Measurements from ENCODE around the gene MRFAP1L1.
"Not testable (repeated sequence)": the region's sequence is repeated elsewhere in the genome, so short reads cannot be mapped to it uniquely, and the experiment has no call there.

The MRFAP1L1 gene

DNA sequence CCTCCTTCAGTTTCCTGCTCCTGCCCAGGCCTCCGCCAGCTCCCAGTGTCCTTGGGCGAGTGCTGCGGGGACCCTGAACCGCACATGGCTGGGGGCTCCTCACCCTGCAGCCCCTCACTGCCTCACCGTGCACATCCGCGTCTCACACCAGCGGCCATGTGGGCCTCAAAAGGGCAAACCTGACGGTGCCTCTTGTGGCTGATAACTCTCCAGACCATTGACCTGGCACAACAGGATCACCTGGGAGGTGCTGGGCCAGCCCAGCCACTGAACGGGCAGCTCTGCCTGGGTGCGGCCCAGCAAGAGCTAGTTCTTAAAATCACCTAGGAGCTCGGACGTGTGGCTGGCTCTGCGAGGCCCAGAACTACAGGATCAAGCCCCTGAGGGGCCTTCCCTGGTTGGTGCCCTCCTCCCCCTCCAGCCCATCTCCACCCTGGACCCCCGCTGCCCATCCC lies 20.1 kb downstream of the MRFAP1L1 start:
- DNase-seq (ENCODE audit: low read depth in 2 of 3, low spot score in 2 of 3), result no peak

DNA sequence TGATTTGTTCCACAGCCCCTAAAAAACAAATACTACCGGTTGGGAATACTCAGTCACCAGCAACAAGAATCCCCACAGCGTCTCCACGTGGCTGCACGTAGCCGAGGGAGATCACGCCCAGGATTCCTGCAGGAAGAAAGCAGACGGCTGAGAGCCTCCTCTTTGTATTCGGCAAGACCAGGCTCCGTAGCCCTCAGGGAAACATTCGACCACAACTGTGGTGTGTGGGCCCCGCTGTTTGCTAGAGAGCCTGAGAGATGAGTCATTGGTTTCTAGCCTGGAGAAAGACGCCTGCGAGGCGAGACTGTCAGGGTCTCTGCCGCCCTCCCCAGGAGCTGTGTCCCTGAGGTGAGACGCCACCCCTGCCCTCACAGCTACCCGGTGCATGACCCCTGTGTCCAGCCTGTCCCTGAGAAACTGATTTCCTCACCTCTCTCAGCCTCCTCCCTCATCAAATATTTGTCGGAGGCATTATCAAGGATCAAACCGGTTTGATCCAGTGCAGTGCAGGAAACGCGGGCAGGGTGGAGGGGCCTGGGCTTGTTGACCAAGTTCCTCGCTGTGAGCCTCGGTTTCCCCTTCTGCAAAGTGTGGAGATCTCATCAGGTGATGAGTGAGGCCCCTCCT lies 20.7 kb downstream of the MRFAP1L1 start:
- peak in 2 of 3 experiments; percentile 48 to 60 for DNase-seq (ENCODE audit: low read depth in 2 of 3, low spot score in 2 of 3)

DNA sequence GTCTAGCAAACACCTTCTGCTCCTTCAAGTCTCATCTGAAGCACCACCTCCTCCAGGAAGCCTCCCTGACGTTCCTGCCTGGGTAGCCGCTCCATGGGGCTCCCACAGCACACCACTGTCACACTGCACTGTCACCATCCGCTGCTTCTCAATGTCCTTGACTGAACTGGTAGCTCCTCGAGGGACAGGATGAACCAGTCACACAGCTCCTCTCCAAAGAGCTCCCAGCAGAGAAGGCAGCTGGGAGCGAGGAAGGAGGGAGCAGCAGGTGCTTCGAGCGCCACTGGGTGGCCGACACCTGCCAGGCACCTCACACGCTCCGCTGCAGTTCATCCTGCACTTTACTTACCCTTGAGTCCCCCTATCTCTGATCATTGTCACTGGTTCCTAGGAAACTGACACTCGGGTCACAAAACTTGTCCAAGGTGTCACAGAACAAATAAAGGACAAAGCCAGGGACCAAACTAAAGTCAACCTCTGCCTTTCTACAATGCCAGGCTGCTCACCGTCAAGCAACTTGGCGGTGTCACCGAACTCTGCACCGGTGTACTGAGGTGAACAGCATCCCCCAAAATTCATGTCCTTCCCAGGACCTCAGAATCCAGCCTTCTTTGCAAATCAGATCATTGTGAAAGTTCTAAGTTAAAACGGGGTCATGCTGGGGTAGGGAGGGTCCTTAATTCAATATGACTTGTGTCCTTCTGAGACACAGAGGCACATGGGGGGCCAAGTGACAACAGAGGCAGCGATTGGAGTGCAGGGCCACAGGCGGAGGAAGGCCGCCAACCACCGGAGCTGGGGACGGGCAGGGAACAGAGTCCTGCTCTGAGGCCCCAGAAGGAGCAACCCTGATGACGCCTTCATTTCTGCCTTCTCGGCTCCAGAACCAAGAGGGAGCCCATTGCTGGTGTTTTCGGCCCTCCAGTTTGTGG lies 21.5 kb downstream of the MRFAP1L1 start:
- DNase-seq (ENCODE audit: low read depth in 2 of 3, low spot score in 2 of 3), result no peak

DNA sequence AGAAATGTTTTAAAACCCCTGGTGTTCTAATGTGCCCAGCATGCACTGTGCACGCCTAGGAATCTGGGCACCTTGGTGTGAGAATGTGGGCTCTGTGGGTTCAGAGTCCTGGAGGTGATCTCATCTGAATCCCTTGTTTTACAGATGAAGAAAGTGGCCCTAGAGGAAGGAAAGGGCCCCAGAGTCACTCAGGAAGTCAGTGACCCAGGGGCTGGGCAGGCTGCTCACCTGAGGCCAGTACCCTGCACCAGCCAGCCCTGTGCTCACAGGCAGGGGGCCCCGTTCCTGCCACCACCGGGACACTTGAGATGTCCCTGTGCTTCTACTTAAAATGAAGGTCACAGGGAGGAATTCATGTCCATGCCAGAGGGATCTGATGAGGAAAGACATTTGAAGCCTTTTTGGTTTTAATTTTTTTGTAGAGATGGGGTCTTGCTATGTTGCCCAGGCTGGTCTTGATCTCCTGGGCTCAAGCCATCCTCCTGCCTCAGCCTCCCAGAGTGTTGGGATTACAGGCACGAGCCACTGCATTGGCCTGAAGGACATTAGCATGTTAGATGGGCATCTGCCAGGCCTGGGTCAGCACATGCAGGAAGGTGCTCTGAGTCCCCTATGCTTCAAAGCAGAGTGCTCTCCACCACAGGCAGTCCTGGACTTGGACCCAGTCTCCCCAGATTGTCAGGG lies 23.4 kb downstream of the MRFAP1L1 start:
- DNase-seq (ENCODE audit: low read depth in 2 of 3, low spot score in 2 of 3), result no peak

DNA sequence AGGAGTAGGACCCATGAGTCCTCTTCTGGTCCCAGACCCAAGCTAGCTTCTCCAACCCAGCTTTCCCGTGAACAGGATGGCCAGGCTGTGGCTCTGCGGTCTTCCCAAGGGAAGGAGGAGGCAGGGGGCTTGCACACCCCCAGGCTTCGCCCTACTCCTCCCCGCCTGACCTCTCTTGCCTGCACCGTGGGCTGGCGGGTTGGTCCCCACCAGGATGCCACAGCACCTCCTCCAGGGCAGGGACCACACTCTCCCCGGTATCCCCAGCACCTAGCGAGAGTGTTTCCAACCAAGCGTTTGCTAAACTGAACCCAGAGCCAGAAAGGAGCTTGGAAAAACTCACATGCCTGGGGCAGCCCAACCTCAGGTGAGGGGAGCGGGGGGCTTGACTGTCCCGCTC lies 25.0 kb downstream of the MRFAP1L1 start:
- DNase-seq (ENCODE audit: low read depth in 2 of 3, low spot score in 2 of 3), result no peak

DNA sequence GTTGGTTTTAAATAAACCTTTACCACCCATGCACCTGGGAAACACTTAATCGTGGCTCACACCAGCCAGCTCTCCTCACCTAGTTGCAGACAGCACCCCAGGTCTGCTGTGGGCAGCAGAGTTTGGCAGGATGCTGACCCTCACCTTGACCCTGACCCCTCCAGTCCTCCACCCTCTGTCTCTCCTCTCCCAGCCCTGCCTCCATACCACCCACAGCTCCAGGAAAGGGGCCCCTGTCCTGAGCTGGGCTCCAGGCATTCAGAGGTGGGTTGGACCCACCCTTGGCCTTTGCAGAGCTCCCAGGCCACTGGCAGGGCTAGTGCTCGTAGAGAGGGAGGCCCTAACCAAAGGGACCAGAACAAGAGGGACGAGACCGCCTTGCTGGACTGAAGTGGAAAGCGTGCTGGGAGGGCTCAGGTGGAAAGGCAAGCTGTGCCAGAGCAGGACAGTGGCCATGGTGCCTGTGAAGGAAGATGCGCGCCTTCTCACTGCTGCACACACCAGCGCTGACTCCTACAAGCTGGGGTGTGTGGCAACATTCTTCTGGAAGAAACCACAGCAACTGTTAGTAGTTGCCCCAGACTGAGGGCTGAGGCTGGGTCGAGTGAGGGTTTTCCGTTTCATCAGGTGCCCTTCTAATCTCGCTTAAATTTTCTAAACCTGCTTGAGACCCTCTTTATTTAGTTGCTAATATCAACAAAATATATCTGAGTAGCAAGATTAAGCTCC lies 26.6 kb downstream of the MRFAP1L1 start:
- no peak for DNase-seq (ENCODE audit: low read depth in 2 of 3, low spot score in 2 of 3)

DNA sequence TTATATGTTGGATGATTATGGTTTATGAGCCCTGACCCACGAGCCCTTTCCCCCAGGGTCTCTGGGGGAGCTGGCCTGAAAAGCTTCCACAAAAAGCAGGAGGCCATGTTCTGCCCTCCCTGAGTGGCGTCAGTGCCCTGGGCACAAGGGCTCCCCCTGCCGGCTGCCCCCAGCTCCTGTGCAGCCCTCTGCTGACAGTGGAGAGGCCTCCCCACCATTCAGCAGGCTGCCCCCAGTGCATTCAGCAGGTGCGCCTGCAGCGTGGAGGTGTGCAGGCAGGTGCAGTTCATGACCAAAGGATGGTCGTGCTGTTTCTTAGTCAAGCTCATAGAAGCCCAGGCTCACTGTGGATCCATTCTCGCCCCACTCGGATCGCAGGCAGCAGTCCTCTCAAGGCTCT lies 28.5 kb downstream of the MRFAP1L1 start:
- DNase-seq (ENCODE audit: low read depth in 2 of 3, low spot score in 2 of 3), result no peak

DNA sequence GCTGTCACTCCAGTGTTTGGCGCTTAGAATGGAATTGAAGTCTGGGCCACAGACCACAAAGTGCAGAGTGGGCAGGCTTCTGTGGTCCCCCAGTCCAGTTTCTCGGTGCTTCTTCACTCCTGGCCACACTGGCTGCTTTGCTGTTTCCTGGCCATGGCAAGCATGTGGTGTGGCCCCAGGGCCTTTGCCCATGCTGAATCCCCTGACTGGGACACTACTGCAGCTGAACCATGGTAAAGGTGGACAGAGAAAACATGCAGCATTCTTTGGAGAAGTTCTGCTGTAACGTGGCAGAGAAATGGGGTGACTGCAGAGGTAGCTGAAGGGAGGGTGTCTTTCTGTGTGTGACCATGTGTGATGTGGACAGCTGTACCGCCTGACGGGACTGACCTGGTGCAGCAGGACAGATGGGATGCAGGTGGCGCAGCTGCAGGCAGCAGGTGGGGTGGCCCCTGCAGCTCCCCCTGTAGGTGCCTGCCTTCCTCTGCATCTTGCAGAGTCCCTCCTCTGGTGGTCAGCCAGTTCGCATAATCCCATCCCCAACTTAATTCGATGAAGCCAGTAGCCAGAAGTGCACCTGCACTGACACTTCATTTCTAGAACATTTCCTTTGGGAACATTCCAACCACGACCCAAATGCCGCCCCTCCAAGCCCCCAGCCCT lies 29.2 kb downstream of the MRFAP1L1 start:
- DNase-seq (ENCODE audit: low read depth in 2 of 3, low spot score in 2 of 3), result no peak

DNA sequence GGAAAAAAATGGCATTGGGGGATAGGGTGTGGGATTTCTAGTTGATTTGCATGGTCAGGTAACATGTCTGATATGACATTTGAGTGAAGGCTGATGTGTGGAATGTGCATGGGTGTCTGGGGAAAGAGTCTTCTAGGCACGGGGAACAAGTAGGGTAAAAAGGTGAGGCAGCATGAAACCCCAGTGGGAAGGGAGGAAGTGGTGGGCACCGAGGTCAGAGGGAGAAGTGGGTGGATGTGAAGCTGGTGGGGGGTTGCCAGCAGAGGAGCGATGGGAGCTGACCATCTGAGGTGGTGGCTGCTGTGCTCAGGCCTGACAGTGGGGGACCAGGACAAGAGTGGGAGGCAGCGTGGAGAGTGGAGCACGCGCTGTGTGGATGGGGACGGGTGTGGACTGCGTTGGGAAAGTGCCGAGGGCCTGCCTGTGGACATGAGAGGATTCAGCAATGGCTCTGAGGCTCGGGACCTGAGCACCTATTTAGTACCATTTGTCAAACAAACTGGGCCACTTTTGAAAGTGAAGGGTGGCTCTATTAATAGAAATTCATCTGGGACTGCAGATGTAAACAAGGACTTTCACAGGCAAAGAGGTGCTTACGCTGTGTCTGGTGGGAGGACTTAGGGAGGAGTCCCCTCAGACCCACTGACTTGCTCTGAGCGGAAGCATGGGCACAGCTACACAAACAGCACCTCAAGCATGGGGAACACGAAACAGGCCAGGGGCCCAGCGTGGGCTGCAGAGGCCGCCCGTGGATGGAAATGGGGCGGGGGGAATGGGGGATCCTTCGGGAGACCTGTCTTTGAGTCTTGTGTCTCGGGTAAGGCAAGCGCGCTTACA lies 32.7 kb downstream of the MRFAP1L1 start:
- no peak for DNase-seq (ENCODE audit: low read depth in 2 of 3, low spot score in 2 of 3)

DNA sequence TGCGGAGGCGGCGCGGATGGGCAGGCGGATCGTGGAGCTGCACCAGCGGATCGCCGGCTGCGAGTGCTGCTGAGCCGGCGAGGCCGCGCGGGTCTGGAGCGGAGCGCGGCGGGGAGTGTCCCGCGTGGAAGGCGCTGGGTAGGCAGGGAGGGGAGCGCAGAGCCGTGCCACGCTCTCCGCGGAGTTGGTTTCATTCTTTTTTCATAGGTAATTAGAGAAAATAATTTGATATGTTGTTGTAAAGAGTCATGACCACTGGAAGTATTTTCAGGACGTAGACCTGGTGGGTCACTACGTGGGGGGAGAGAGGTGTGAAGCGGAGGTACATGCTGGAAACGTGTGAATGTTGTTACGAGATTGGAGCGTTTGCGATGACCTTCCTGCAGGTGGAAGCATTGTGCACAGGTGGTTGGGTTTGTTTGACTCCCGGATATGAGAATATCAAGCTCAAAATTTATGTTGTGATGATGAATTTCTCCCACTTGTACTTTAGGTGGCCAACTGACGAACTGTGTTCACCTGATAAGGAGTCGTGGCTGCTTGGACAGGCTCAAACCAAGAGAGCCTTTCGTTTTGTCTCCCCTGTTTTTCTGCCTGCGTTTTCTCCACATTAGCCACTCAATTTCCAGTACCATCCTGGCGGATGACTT lies 35.0 kb downstream of the MRFAP1L1 start:
- DNase-seq (ENCODE audit: low read depth in 2 of 3, low spot score in 2 of 3), result no peak

DNA sequence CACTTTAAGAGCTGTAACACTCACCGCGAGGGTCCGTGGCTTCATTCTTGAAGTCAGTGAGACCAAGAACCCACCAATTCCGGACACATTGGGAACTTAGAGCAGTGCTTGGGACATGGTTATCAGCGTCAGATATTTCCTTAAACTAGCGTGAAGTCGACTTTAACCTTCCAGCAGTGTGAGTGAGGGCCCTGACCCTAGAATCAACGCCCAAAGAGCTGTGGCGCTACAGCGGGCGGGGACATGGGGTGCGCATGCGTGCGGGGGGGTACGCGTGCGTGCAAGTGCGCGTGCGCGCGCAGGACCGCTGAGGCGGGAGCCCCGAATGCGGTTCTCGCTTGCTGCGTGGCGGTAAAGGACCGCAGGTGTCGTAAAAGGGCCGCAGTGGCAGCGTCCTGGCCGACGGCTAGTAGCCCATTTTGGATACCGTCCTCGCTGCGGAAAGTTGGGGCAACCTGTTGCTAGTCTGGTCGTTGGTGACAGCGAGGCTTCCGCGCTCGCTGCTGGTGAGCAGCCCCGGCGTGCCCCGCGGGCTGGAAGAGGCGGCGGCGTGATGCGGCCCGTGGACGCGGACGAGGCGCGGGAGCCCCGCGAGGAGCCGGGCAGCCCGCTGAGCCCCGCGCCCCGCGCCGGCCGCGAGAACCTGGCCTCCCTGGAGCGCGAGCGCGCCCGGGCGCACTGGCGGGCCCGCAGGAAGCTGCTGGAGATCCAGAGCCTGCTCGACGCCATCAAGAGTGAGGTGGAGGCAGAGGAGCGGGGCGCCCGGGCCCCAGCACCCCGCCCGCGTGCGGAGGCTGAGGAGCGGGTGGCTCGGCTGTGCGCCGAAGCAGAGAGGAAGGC lies 35.8 kb downstream of the MRFAP1L1 start:
- DNase-seq (ENCODE audit: low read depth in 2 of 3, low spot score in 2 of 3), result peak; percentile 64 to 85 (median 83)

DNA sequence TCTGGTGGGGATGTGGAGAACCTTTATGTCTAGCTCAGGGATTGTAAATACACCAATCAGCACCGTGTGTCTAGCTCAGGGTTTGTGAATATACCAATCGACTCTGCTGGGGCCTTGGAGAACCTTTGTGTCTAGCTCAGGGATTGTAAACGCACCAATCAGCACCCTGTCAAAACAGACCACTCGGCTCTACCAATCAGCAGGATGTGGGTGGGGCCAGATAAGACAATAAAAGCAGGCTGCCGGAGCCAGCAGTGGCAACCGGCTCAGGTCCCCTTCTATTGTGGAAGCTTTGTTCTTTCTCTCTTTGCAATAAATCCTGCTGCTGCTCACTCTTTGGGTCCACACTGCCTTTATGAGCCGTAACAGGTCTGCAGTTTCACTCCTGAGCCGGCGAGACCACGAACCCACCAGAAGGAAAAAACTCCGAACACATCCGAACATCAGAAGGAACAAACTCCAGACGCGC lies 36.4 kb downstream of the MRFAP1L1 start:
- not testable (repeated sequence) for DNase-seq (ENCODE audit: low read depth in 2 of 3, low spot score in 2 of 3)

DNA sequence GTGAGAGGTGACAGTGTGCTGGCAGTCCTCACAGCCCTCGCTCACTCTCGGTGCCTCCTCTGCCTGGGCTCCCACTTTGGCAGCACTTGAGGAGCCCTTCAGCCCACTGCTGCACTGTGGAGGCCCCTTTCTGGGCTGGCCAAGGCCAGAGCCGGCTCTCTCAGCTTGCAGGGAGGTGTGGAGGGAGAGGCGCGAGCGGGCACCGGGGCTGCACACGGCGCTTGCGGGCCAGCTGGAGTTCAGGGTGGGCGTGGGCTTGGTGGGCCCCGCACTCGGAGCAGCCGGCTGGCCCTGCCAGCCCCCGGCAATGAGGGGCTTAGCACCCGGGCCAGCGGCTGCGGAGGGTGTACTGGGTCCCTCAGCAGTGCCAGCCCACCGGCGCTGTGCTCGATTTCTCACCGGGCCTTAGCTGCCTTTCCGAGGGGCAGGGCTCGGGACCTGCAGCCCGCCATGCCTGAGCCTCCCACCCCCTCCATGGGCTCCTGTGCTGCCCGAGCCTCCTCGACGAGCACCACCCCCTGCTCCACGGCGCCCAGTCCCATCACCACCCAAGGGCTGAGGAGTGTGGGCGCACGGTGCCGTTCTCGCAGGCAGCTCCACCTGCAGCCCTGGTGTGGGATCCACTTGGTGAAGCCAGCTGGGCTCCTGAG lies 37.0 kb downstream of the MRFAP1L1 start:
- DNase-seq (ENCODE audit: low read depth in 2 of 3, low spot score in 2 of 3), result not testable (repeated sequence)

DNA sequence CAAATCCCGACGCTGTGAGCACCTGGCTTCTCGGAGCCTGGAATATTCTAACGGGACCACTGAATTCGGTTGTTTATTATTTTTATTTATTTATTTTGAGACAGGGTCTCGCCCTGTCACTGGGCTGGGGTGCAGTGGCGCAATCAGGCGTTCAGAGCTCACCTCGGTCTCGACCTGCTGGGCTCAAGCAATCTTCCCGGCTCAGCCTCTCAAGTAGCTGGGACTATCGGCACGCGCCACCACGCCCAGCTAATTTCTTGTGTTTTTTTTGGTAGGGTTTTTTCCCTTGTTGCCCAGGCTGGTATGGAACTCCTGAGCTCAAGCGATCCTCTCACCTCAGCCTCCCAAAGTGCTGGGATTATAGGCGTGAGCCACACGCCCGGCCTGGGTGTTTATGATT lies 37.5 kb downstream of the MRFAP1L1 start:
- DNase-seq (ENCODE audit: low read depth in 2 of 3, low spot score in 2 of 3), result no peak

DNA sequence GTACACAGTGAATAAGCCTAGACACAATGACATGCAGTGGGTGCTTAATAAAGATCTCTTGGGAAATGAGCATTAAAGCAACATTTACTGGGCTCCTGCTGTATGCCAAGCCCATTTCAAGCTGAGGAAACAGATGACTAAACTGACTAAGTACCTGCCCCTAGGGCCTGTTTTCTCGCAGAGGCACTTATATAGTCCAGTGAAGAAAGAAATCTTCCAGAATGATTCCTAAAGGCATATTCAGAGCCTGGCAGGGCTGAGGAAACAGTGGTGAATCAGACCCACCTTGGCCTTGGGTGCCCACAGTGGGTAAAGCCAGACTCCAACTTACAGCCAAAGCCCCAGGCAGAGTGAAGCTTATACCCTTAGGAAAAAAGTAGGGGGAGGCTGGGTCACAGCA lies 38.0 kb downstream of the MRFAP1L1 start:
- DNase-seq (ENCODE audit: low read depth in 2 of 3, low spot score in 2 of 3), result no peak

DNA sequence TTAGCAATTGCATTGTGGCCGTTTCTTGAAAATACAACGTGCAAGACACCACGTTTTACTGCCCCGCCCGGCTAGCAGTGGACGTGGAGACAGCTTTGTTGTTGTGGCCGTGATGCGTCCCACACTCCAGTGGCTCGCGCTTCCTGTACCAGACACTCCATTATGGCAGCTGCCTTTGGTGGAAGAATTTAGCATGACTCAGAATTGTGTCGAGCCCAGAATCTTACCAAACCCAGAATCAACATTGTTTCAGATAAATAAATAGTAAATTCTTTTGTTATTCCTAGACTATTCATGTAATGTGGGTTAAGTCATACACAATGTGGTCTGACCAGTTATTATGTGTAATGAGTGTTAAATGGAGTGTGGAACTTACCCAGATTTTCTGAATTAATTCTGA lies 41.3 kb downstream of the MRFAP1L1 start:
- no peak for DNase-seq (ENCODE audit: low read depth in 2 of 3, low spot score in 2 of 3)

DNA sequence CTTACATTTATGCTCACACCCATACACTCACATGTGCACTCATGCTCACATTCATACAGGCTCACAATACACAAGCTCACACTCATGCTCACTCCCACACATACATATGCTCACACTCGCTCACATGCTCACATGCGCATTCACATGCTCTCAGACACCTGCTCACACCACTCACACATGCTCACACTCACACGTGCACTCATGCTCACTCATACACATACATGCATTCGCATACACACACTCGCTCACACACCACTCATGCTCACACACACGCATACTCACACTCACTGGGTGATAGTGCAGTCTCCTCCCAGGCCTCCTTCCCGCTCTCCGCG lies 44.4 kb downstream of the MRFAP1L1 start:
- no peak for DNase-seq (ENCODE audit: low read depth in 2 of 3, low spot score in 2 of 3)

All from activated CD8-positive, alpha-beta memory T cell treated with anti-CD3 and anti-CD28 coated beads for 48 hours (primary cell).